ENCODE results near the gene OR4F15.

The OR4F15 gene

GRCh38 chr15:101804941-101805340, 7.1 kb upstream of the OR4F15 start:
- DNase-seq, result no peak

GRCh38 chr15:101805605-101806345, 6.2 kb upstream of the OR4F15 start:
- no peak for DNase-seq

DNA sequence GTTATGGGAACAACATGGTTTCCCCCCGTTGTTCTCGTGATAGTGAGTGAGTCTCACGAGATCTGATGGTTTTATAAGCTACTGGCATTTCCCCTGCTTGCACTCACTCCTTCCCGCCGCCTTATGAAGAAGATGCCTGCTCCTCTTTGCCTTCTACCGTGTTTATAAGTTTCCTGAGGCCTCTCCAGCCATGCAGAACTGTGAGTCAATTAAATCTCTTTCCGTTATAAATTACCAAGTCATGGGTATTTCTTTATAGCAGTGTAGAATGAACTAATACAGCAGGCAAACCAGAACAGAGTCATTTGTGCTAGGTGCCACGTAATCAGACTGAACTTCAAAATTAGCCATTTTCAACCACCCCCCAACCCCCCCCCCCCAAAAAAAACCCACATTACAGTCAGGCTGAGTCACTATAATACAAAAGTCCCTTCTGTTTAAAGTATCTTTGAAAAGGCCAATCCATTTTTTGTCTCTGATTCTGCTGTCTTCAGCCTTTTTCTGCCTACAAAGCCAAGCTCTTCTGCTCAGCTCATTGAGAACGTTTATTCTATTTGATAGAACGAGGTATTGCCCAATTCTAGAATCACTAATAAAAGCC, 4.6 kb upstream of the OR4F15 start:
- DNase-seq, result no peak

DNA sequence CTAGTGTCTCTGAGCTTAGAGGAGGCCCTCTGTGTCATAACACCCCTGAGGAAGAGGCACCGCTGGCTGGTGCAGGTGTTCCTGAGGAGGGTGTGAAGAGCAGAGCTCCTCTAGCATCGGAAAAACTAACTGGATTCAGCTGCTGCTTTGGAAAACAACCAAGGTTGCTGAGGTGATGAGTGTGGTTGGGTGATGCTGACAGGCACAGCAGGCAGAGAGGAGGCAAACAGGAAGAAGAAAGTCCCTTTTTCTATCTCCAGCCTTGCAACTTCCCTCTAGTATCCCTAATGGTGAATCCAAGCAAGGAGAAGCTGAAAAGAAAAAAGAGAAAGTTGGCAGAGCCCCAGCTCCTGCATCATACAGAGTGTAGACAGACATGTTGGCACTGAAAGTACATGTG, 3.8 kb upstream of the OR4F15 start:
- DNase-seq, result no peak

GRCh38 chr15:101810456-101810855, 1.5 kb upstream of the OR4F15 start:
- DNase-seq, result no peak

DNA sequence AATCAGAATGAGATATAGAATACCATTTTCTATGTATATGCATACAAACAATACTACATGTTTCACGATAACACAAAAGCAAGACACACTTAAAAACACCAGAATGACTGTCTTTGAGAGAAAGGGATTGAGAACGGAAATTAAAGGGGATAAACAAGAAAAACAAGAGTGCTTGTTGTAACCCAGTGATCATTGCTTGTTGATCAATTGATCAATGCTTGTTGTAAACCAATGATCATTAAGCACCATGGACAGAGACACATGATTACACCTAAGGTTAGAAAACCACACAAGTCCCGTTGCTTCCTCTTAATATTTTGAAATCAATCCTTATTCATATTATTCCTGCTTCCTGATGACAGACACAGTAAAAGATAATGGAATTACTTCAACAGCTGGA, 1.1 kb upstream of the OR4F15 start:
- no peak for DNase-seq

DNA sequence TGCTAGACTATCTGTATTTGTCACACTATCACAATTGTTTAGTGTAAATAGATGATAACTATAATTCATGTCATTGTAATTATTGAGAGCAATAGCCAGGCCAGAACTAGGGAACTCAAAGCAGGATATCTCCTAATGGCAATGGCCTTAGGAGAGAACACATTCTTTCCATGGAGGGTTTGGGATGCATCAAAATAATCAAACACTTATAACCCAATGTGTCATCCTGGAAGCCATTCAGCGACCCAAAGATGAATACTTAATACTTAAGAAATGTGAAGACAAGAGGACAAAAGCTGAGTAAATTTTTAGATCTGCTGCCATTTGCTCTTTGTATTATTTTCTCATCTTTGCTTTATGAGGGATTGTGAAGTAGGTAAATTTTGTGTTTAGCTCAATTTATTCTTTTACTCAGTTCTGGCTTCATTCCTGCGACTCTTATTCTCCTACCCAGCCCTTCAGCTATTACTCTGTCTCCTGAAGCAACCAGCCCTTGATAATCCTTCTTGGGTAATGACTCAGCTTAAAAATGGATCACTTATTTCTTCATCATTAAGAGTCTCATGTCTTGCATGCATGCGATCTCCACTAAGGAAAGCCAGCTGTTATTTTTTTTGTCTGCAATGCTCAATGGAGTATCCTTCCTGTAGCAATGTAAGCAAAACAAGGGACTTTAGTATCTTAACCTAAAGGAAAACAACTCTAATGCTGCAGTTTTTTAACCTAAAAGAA, 2.0 kb downstream of the OR4F15 start:
- no peak for DNase-seq

- DNase-seq, result no peak
Measured at GRCh38 chr15:101820781-101821180, 8.8 kb downstream of the OR4F15 start.

DNA sequence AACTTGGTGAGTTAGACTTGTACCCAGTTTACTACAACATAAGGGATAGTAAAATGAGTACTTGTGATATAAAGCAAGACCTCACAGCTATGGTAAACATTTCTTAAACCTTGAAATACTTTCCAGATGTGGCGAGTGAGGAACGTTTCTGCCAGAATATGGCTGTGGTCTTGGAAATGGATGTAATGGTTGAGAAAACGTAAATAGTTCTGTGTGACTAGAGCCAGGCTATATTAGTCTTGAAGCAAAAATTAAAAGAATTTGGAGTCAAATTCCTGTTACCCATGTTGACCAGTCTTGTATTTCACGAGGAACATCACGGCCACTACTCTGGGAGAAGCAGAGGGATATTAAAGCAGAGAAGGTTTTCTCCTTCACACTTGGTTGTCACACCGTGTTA, 15.3 kb downstream of the OR4F15 start:
- DNase-seq, result no peak

GRCh38 chr15:101828774-101829173, 16.8 kb downstream of the OR4F15 start:
- DNase-seq, result no peak

GRCh38 chr15:101841656-101842055, 29.7 kb downstream of the OR4F15 start:
- no peak for DNase-seq

- DNase-seq, result no peak
Measured at GRCh38 chr15:101844916-101845315, 32.9 kb downstream of the OR4F15 start.

DNA sequence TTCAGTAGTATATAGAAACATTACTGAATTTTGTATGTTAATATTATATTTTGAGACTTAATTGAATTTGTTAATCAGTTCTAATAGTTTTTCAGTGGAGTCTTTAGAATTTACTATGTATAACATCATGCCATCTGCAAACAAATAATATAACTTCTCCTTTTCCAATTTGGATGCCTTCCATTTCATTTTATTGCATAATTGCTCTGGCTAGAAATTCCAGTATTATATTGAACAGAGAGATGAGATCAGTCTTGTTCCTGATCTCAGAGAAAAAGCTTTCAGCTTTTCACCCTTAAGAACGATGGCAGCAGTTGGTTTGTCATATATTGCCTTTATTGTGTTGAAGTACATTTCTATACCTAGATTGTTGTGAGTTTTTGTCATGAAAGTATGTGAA, 40.4 kb downstream of the OR4F15 start:
- no peak for DNase-seq
